NOMO-1 (cell line): ENCODE data around the gene VAT1L.
"Not testable (repeated sequence)": the region's sequence is repeated elsewhere in the genome, so short reads cannot be mapped to it uniquely, and the experiment has no call there.

Experiments used
- DNase-seq, 2 experiments: peaks; one replicate each; lab custom pipeline; 2025; ENCODE audit not compliant: unreplicated experiment in 2 of 2; lab: John Stamatoyannopoulos, UW

Gene VAT1L

GRCh38 chr16:77987810-77988209 is 199.4 kb downstream of the VAT1L start:
- no peak for DNase-seq

- DNase-seq = no peak
Measured at GRCh38 chr16:77989846-77990245, 201.5 kb downstream of the VAT1L start.

- no peak for DNase-seq
Measured at GRCh38 chr16:77991701-77992100, 203.3 kb downstream of the VAT1L start.

GRCh38 chr16:77992381-77992780 is 204.0 kb downstream of the VAT1L start:
- not testable (repeated sequence) for DNase-seq

- DNase-seq = no peak
Measured at GRCh38 chr16:77993111-77993985, 205.0 kb downstream of the VAT1L start.

- no peak for DNase-seq
Measured at GRCh38 chr16:77995843-77996455, 207.6 kb downstream of the VAT1L start.

- no peak for DNase-seq
Measured at GRCh38 chr16:77998350-77999023, 210.1 kb downstream of the VAT1L start.

- DNase-seq = peak in 1 of 2 experiments; percentile 28
Measured at GRCh38 chr16:78001451-78002025, 213.2 kb downstream of the VAT1L start.

GRCh38 chr16:78002915-78003538 is 214.7 kb downstream of the VAT1L start:
- DNase-seq = peak; percentile 83 to 91

- no peak for DNase-seq
Measured at GRCh38 chr16:78004517-78004916, 216.2 kb downstream of the VAT1L start.

- no peak for DNase-seq
Measured at GRCh38 chr16:78005881-78006280, 217.5 kb downstream of the VAT1L start.

GRCh38 chr16:78007121-78007520 is 218.8 kb downstream of the VAT1L start:
- no peak for DNase-seq

- no peak for DNase-seq
Measured at GRCh38 chr16:78022347-78023060, 234.1 kb downstream of the VAT1L start, which contains the start of gene CLEC3A. Gene CLEC3A (plus strand): TSS chr16:78022548. CDS start chr16:78022627, 79 bp downstream.

GRCh38 chr16:78024159-78024558 is 235.8 kb downstream of the VAT1L start:
- no peak for DNase-seq

GRCh38 chr16:78025631-78026030 is 237.3 kb downstream of the VAT1L start:
- DNase-seq = no peak

GRCh38 chr16:78028018-78028417 is 239.7 kb downstream of the VAT1L start:
- no peak for DNase-seq
